Neutrophil (primary cell): ENCODE results near the gene PDE4D.
A peak's percentile ranks its signal among the peaks of the same experiment; 100 is the strongest.

Experiments used
- H3K27ac ChIP-seq: fragments of 200-600 bp; sonication (generic); 2 replicates; pipeline ENCODE4 v1.5.1; 2016; ENCODE audit warnings: mild to moderate bottlenecking, moderate library complexity
- H3K27me3 ChIP-seq: fragments of 200-600 bp; sonication (generic); 2 replicates; pipeline ENCODE4 v1.6.0; 2016; ENCODE audit warnings: mild to moderate bottlenecking
- H3K36me3 ChIP-seq: fragments of 200-600 bp; sonication (generic); 2 replicates; pipeline ENCODE4 v1.5.1; 2017
- H3K4me1 ChIP-seq, 2 experiments: fragments of 200-600 bp in 1 of 2; sonication (generic) in 1 of 2; 1 replicate in 1 of 2; 2 replicates in 1 of 2; pipeline versions ENCODE4 v1.5.1 to v1.6.1; 2013 to 2016; ENCODE audit warnings: low read depth in 1 of 2, low read length in 1 of 2, mild to moderate bottlenecking in 1 of 2, moderate library complexity in 1 of 2; ENCODE audit not compliant: control insufficient read depth in 1 of 2, insufficient read depth in 1 of 2
- H3K4me3 ChIP-seq, 2 experiments: fragments of 200-600 bp in 1 of 2; sonication (generic) in 1 of 2; 1 replicate in 1 of 2; 2 replicates in 1 of 2; pipeline ENCODE4 v1.5.1; 2013 to 2016; ENCODE audit warnings: low read depth in 1 of 2, low read length in 1 of 2, mild to moderate bottlenecking in 1 of 2, moderate library complexity in 1 of 2
- H3K9me3 ChIP-seq: fragments of 200-600 bp; sonication (generic); 2 replicates; pipeline ENCODE4 v1.5.1; 2016
- CTCF ChIP-seq: fragments of 200-600 bp; sonication (generic); IDR thresholded peaks from 2 replicates; pipeline ENCODE4 v1.5.1; 2016; ENCODE audit warnings: antibody characterized with exemption

PDE4D gene

GRCh38 chr5:59605915-59606314, 287.6 kb downstream of the PDE4D start:
- no peak overlapping the region for H3K4me3 ChIP-seq
- H3K27ac ChIP-seq: no peak overlapping the region
- no peaks in the 10 kb centered on the region for H3K4me1 ChIP-seq
- no peak for TF ChIP-seq CTCF
- H3K27me3 ChIP-seq: no peaks in the 10 kb centered on the region
- no peaks in the 10 kb centered on the region for H3K36me3 ChIP-seq
- no peaks in the 10 kb centered on the region for H3K9me3 ChIP-seq

- Histone ChIP-seq H3K9me3 (no peaks in the 10 kb centered on the region), H3K27me3 (no peaks in the 10 kb centered on the region), H3K36me3 (no peaks in the 10 kb centered on the region), H3K4me3 (no peak overlapping the region), H3K27ac (no peak overlapping the region), H3K4me1 (no peaks in the 10 kb centered on the region)
- TF ChIP-seq CTCF: no peak
These were observed 289.4 kb downstream of the PDE4D start for GRCh38 chr5:59604111-59604510.

- no peaks in the 10 kb centered on the region for H3K36me3 ChIP-seq
- TF ChIP-seq CTCF: no peak
- H3K9me3 ChIP-seq: no peaks in the 10 kb centered on the region
These were observed 292.5 kb downstream of the PDE4D start for GRCh38 chr5:59600998-59601397.

GRCh38 chr5:59600153-59600552, 293.4 kb downstream of the PDE4D start:
- no peak for TF ChIP-seq CTCF
- no peaks in the 10 kb centered on the region for H3K27me3 ChIP-seq

More at GRCh38 chr5:59600998-59601397, 292.5 kb downstream of the PDE4D start:
- H3K4me3 ChIP-seq: no peak overlapping the region
- H3K27ac ChIP-seq: no peak overlapping the region
- H3K27me3 ChIP-seq: no peaks in the 10 kb centered on the region
- peaks cover 3 to 12% of the 10 kb centered on the region in 2 experiments for H3K4me1 ChIP-seq

GRCh38 chr5:59599729-59600128, 293.8 kb downstream of the PDE4D start:
- H3K9me3 ChIP-seq: no peaks in the 10 kb centered on the region
- no peaks in the 10 kb centered on the region for H3K27me3 ChIP-seq
- H3K4me1 ChIP-seq: peaks cover 3 to 12% of the 10 kb centered on the region in 2 experiments
- no peak overlapping the region for H3K27ac ChIP-seq
- no peaks in the 10 kb centered on the region for H3K36me3 ChIP-seq
- no peak for TF ChIP-seq CTCF
- no peak overlapping the region for H3K4me3 ChIP-seq

More at GRCh38 chr5:59600153-59600552, 293.4 kb downstream of the PDE4D start:
- H3K4me1 ChIP-seq: peaks cover 3 to 12% of the 10 kb centered on the region in 2 experiments
- no peaks in the 10 kb centered on the region for H3K9me3 ChIP-seq
- H3K27ac ChIP-seq: no peak overlapping the region
- H3K36me3 ChIP-seq: no peaks in the 10 kb centered on the region
- no peak overlapping the region for H3K4me3 ChIP-seq

GRCh38 chr5:59598547-59598874, 295.0 kb downstream of the PDE4D start:
- H3K9me3 ChIP-seq: no peaks in the 10 kb centered on the region
- H3K27ac ChIP-seq: peak overlapping the region; percentile 46
- H3K4me1 ChIP-seq: peaks cover 3 to 12% of the 10 kb centered on the region in 2 experiments
- no peak for TF ChIP-seq CTCF
- H3K27me3 ChIP-seq: no peaks in the 10 kb centered on the region
- no peaks in the 10 kb centered on the region for H3K36me3 ChIP-seq
- H3K4me3 ChIP-seq: no peak overlapping the region
